SK-N-SH (cell line): ENCODE results near the gene DUSP1. TPM values are rescaled to one million over a fixed set of nuclear protein-coding genes. Genes with fewer than 3 reads are reported as not detected.

Experiments
- CTCF ChIA-PET: fragments of 300-600, 350-600 bp; formaldehyde crosslinking; extraction: SDS; loops from one replicate; lab custom pipeline; 2021; lab: Yijun Ruan, JAX
- POLR2A ChIA-PET: fragments of 350-600 bp; sonication (Branson Sonifier 250); formaldehyde crosslinking; extraction: SDS; loops from one replicate; lab custom pipeline; 2020; ENCODE audit warnings: antibody characterized with exemption, inconsistent platforms; lab: Yijun Ruan, JAX
- DNase-seq: peaks from one replicate; pipeline ENCODE4 v3.0.0; 2012
- H2AFZ ChIP-seq: fragments of 200-600 bp; sonication (generic); 2 replicates; pipeline ENCODE4 v1.8.1; 2016; ENCODE audit warnings: antibody characterized with exemption, mild to moderate bottlenecking, low read depth
- H3F3A ChIP-seq: fragments of 200-600 bp; sonication (generic); replicated peaks from 2 replicates; pipeline ENCODE3; 2016; ENCODE audit warnings: antibody characterized with exemption, mild to moderate bottlenecking; ENCODE audit not compliant: insufficient read depth
- H3K27ac ChIP-seq, 2 experiments: fragments of 200-500 bp in 1 of 2; fragments of 200-600 bp in 1 of 2; sonication (Bioruptor generic) in 1 of 2; sonication (generic), shearing (Covaris generic) in 1 of 2; 2 replicates each; pipeline versions ENCODE4 v1.5.1 to v1.6.1; 2014 to 2016; ENCODE audit warnings: low read depth in 2 of 2, inconsistent platforms in 1 of 2, low read length in 1 of 2, mild to moderate bottlenecking in 1 of 2, mixed read lengths in 1 of 2
- H3K27me3 ChIP-seq: fragments of 200-600 bp; sonication (generic), shearing (Covaris generic); 2 replicates; pipeline ENCODE4 v1.6.1; 2016; ENCODE audit warnings: mixed run types; ENCODE audit not compliant: insufficient read depth
- H3K36me3 ChIP-seq, 2 experiments: fragments of 200-500 bp in 1 of 2; fragments of 200-600 bp in 1 of 2; sonication (Bioruptor generic) in 1 of 2; sonication (generic) in 1 of 2; replicated peaks in 1 of 2; 2 replicates each; pipeline versions ENCODE3 to v1.5.1; 2014 to 2016; ENCODE audit warnings: low read length in 1 of 2, mild to moderate bottlenecking in 1 of 2; ENCODE audit not compliant: insufficient read depth in 2 of 2, control insufficient read depth in 1 of 2
- H3K4me1 ChIP-seq, 2 experiments: fragments of 200-500 bp in 1 of 2; fragments of 200-600 bp in 1 of 2; sonication (Bioruptor generic) in 1 of 2; sonication (generic), shearing (Covaris generic) in 1 of 2; 2 replicates each; pipeline versions ENCODE4 v1.5.1 to v1.6.1; 2014 to 2016; ENCODE audit warnings: low read depth in 1 of 2, low read length in 1 of 2, mixed run types in 1 of 2; ENCODE audit not compliant: insufficient read depth in 2 of 2, control insufficient read depth in 1 of 2
- H3K4me2 ChIP-seq: fragments of 200-600 bp; sonication (generic), shearing (Covaris generic); 2 replicates; pipeline ENCODE4 v1.6.1; 2017; ENCODE audit warnings: mixed run types
- H3K4me3 ChIP-seq, 2 experiments: fragments of 200-500 bp in 1 of 2; fragments of 200-600 bp in 1 of 2; sonication (Bioruptor generic) in 1 of 2; sonication (generic), shearing (Covaris generic) in 1 of 2; 2 replicates each; pipeline versions ENCODE4 v1.5.1 to v1.8.1; 2014 to 2016; ENCODE audit warnings: low read depth in 2 of 2, inconsistent platforms in 1 of 2, low read length in 1 of 2, mild to moderate bottlenecking in 1 of 2, mixed read lengths in 1 of 2, moderate library complexity in 1 of 2
- H3K79me2 ChIP-seq: fragments of 200-600 bp; sonication (generic); 2 replicates; pipeline ENCODE4 v1.8.1; 2017; ENCODE audit warnings: mild to moderate bottlenecking; ENCODE audit not compliant: insufficient read depth
- H3K9ac ChIP-seq: fragments of 200-600 bp; sonication (generic); 2 replicates; pipeline ENCODE4 v1.6.1; 2017; ENCODE audit warnings: mixed run types
- H3K9me2 ChIP-seq: fragments of 200-600 bp; sonication (generic); 2 replicates; pipeline ENCODE4 v1.6.1; 2017; ENCODE audit warnings: mixed run types
- H3K9me3 ChIP-seq: fragments of 200-600 bp; sonication (generic); 2 replicates; pipeline ENCODE4 v1.6.1; 2017; ENCODE audit warnings: mixed run types, mild to moderate bottlenecking, moderate library complexity
- H4K20me1 ChIP-seq: fragments of 200-600 bp; sonication (generic); 2 replicates; pipeline ENCODE4 v1.6.1; 2017; ENCODE audit warnings: mild to moderate bottlenecking, mixed run types; ENCODE audit not compliant: insufficient read depth
- EZH2phosphoT487 ChIP-seq: fragments of 200-600 bp; sonication (generic); IDR thresholded peaks from 2 replicates; pipeline ENCODE4 v1.6.1; 2017; ENCODE audit warnings: low read depth, mixed run types, mild to moderate bottlenecking, antibody characterized with exemption, moderate library complexity, borderline replicate concordance
- FOSL2 ChIP-seq: IDR thresholded peaks from 2 replicates; pipeline ENCODE4 v1.4.0; 2012; ENCODE audit warnings: low read depth, mild to moderate bottlenecking, moderate library complexity, borderline replicate concordance
- FOXM1 ChIP-seq: IDR thresholded peaks from 2 replicates; pipeline ENCODE4 v1.4.0; 2012; ENCODE audit warnings: low read depth, mild to moderate bottlenecking
- GATA2 ChIP-seq: sonication (generic); formaldehyde crosslinking; IDR thresholded peaks from 2 replicates; pipeline ENCODE4 v1.5.0; 2020; ENCODE audit warnings: mild to moderate bottlenecking, missing genetic modification reagents
- MAX ChIP-seq: IDR thresholded peaks from 2 replicates; pipeline ENCODE4 v1.4.0; 2012; ENCODE audit warnings: low read depth
- MEF2A ChIP-seq: IDR thresholded peaks from 2 replicates; pipeline ENCODE4 v1.4.0; 2012; ENCODE audit warnings: low read depth, borderline replicate concordance
- MXI1 ChIP-seq: IDR thresholded peaks from 2 replicates; pipeline ENCODE4 v1.6.1; 2012; ENCODE audit warnings: mild to moderate bottlenecking, low read depth, low read length, improper control_type of control experiment
- NFIC ChIP-seq: IDR thresholded peaks from 2 replicates; pipeline ENCODE4 v1.4.0; 2012; ENCODE audit warnings: borderline replicate concordance
- PBX3 ChIP-seq: IDR thresholded peaks from 2 replicates; pipeline ENCODE4; 2012
- RAD21 ChIP-seq: IDR thresholded peaks from 2 replicates; pipeline ENCODE4 v1.6.1; 2012; ENCODE audit warnings: mild to moderate bottlenecking, low read length
- RCOR1 ChIP-seq: fragments of 150-350 bp; IDR thresholded peaks from 2 replicates; pipeline ENCODE4 v1.6.1; 2017; ENCODE audit warnings: antibody characterized with exemption, low read length
- SIN3A ChIP-seq: IDR thresholded peaks from 2 replicates; pipeline ENCODE4 v1.6.1; 2012; ENCODE audit warnings: low read depth, mild to moderate bottlenecking, low read length, moderate library complexity, borderline replicate concordance
- SMC3 ChIP-seq: IDR thresholded peaks from 2 replicates; pipeline ENCODE4 v1.6.1; 2012; ENCODE audit warnings: low read depth, low read length, improper control_type of control experiment
- TAF1 ChIP-seq: IDR thresholded peaks from 2 replicates; pipeline ENCODE4 v1.6.1; 2012; ENCODE audit warnings: low read depth, mild to moderate bottlenecking, low read length, moderate library complexity, borderline replicate concordance
- TCF12 ChIP-seq: IDR thresholded peaks from 2 replicates; pipeline ENCODE4 v1.4.0; 2012
- WGBS: methylation state at CpG from one replicate; pipeline ENCODE4 v1.1.6; 2017; ENCODE audit warnings: low lambda C conversion rate; 5-methylcytosine and 5-hydroxymethylcytosine counted together
- polyA plus RNA-seq, 3 experiments: library from polyadenylated mRNA; depleted of rRNA; stranded (reverse); fragments of >200 nt; gene quantifications; 2 replicates each; pipeline ENCODE4 v1.2.3, GENCODE V29; 2012
- TF ChIP-seq, protein P1 (sequence below): fragments of 200-600 bp; sonication (generic); IDR thresholded peaks from 2 replicates; pipeline ENCODE4 v1.6.1; 2017; ENCODE audit warnings: antibody characterized with exemption, mild to moderate bottlenecking, moderate library complexity
- TF ChIP-seq, protein P2 (sequence below): IDR thresholded peaks from 2 replicates; pipeline ENCODE4 v1.4.0; 2012; ENCODE audit warnings: low read depth, borderline replicate concordance

The DUSP1 gene
- polyA plus RNA-seq, 1 of the 3 experiments (the other 2 are of a cell fraction): 455 TPM

GRCh38 chr5:172770675-172771438, at the start of gene DUSP1 (continued):
- TF ChIP-seq GATA2 (CRISPR knock-in tag) (no peak), SIN3A (peak; percentile 80; the same call in 1 of the 2 replicates), NFIC (0 out of 2 replicates have a peak, but pooled peaks have one; percentile 4), FOSL2 (0 out of 2 replicates have a peak, but pooled peaks have one; percentile 7)
- TF ChIP-seq, protein P1, sequence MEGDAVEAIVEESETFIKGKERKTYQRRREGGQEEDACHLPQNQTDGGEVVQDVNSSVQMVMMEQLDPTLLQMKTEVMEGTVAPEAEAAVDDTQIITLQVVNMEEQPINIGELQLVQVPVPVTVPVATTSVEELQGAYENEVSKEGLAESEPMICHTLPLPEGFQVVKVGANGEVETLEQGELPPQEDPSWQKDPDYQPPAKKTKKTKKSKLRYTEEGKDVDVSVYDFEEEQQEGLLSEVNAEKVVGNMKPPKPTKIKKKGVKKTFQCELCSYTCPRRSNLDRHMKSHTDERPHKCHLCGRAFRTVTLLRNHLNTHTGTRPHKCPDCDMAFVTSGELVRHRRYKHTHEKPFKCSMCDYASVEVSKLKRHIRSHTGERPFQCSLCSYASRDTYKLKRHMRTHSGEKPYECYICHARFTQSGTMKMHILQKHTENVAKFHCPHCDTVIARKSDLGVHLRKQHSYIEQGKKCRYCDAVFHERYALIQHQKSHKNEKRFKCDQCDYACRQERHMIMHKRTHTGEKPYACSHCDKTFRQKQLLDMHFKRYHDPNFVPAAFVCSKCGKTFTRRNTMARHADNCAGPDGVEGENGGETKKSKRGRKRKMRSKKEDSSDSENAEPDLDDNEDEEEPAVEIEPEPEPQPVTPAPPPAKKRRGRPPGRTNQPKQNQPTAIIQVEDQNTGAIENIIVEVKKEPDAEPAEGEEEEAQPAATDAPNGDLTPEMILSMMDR: peak; percentile 50

- Histone ChIP-seq H3K4me2 (no peak overlapping the region), H3K9me3 (no peaks in the 10 kb centered on the region), H3K9me2 (no peaks in the 10 kb centered on the region), H3K27ac (no peak overlapping the region), H3K4me1 (no peaks in the 10 kb centered on the region), H2AFZ (no peak overlapping the region), H3K27me3 (no peaks in the 10 kb centered on the region), H3K79me2 (no peaks in the 10 kb centered on the region), H3K9ac (no peak overlapping the region), H3K36me3 (no peaks in the 10 kb centered on the region), H3F3A (peaks cover 8% of the 10 kb centered on the region), H4K20me1 (no peaks in the 10 kb centered on the region), H3K4me3 (no peak overlapping the region)
- TF ChIP-seq RAD21 (no peak), SIN3A (no peak)
- ChIA-PET POLR2A (no interaction called here), CTCF (interaction anchor here (1.0 kb wide), 1 partner anchor 48 kb away, joined by 4 read pairs; no protein-coding TSS in a partner anchor)
- 75% methylated on average over 16 of the region's 16 CpGs for WGBS
- no peak for DNase-seq
These were observed 49.2 kb upstream of the DUSP1 start for GRCh38 chr5:172820046-172820767.

DNA sequence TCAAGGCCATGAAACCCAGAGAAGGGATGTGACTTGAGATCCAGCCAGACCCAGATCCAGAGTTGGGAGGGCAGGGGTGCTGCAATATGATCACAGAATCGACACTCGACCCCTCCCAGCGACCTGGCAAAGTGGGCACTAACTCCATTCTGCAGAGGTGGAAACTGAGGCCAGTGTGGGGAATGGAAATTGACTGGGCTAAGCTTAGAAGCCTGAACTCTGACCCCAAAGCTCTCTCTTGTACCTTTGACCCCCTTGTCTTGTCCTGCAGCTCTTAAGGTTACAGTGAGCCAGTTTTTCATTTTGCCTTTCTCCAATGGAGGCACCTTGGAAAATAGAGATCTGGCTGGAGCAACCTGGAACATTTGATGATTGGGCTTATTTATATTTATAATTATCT, 48.6 kb upstream of the DUSP1 start:
- H3K4me2 ChIP-seq: no peak overlapping the region
- ChIA-PET POLR2A (no interaction called here), CTCF (no interaction called here)
- no peaks in the 10 kb centered on the region for H3K9me3 ChIP-seq
- no peak overlapping the region for H2AFZ ChIP-seq
- no peak overlapping the region for H3K9ac ChIP-seq
- H3K36me3 ChIP-seq: no peaks in the 10 kb centered on the region
- no peak overlapping the region for H3K4me3 ChIP-seq
- H3F3A ChIP-seq: peaks cover 8% of the 10 kb centered on the region
- no peaks in the 10 kb centered on the region for H4K20me1 ChIP-seq
- DNase-seq: no peak
- no peaks in the 10 kb centered on the region for H3K79me2 ChIP-seq
- H3K9me2 ChIP-seq: no peaks in the 10 kb centered on the region
- 90% methylated on average over 2 of the region's 3 CpGs for WGBS
- H3K27ac ChIP-seq: no peak overlapping the region
- no peaks in the 10 kb centered on the region for H3K4me1 ChIP-seq
- no peaks in the 10 kb centered on the region for H3K27me3 ChIP-seq
- TF ChIP-seq GATA2 (CRISPR knock-in tag) (no peak), MXI1 (no peak), EZH2phosphoT487 (no peak), FOXM1 (no peak), NFIC (no peak), MEF2A (no peak), TCF12 (no peak), MAX (no peak), RCOR1 (no peak), PBX3 (no peak), SMC3 (no peak), TAF1 (no peak)
- TF ChIP-seq, protein P2, sequence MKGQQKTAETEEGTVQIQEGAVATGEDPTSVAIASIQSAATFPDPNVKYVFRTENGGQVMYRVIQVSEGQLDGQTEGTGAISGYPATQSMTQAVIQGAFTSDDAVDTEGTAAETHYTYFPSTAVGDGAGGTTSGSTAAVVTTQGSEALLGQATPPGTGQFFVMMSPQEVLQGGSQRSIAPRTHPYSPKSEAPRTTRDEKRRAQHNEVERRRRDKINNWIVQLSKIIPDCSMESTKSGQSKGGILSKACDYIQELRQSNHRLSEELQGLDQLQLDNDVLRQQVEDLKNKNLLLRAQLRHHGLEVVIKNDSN: no peak
- TF ChIP-seq, protein P1: no peak
